HepG2 (cell line): Measurements from ENCODE around the gene MMP17.

Source experiments
- ATF3 ChIP-seq: sonication (generic); formaldehyde crosslinking; IDR thresholded peaks from 2 replicates; pipeline ENCODE4 v1.4.0; 2020; ENCODE audit warnings: missing genetic modification reagents
- CEBPG ChIP-seq: IDR thresholded peaks from 2 replicates; pipeline ENCODE4 v1.6.1; 2016
- CTCF ChIP-seq: sonication (generic); formaldehyde crosslinking; IDR thresholded peaks from 2 replicates; pipeline ENCODE4 v1.5.0; 2020; ENCODE audit warnings: mild to moderate bottlenecking, missing genetic modification reagents, moderate library complexity
- MTA3 ChIP-seq: sonication (generic); formaldehyde crosslinking; IDR thresholded peaks from 2 replicates; pipeline ENCODE4 v1.4.0; 2020; ENCODE audit warnings: missing genetic modification reagents
- MTF1 ChIP-seq: sonication (generic); formaldehyde crosslinking; IDR thresholded peaks from 2 replicates; pipeline ENCODE4 v1.5.0; 2020; ENCODE audit warnings: missing genetic modification reagents
- POLR2A ChIP-seq, 2 experiments: IDR thresholded peaks; 2 replicates each; pipeline ENCODE4 v1.6.1; 2011; ENCODE audit warnings: low read depth in 2 of 2, low read length in 2 of 2, mild to moderate bottlenecking in 1 of 2, moderate library complexity in 1 of 2; ENCODE audit not compliant: insufficient read depth in 1 of 2
- SIX4 ChIP-seq: sonication (generic); formaldehyde crosslinking; IDR thresholded peaks from 2 replicates; pipeline ENCODE4 v1.4.0; 2020; ENCODE audit warnings: missing genetic modification reagents
- SNAI1 ChIP-seq: sonication (generic); formaldehyde crosslinking; IDR thresholded peaks from 2 replicates; pipeline ENCODE4 v1.5.0; 2020; ENCODE audit warnings: mild to moderate bottlenecking, missing genetic modification reagents, borderline replicate concordance
- SUZ12 ChIP-seq: fragments of 150-350 bp; IDR thresholded peaks from 2 replicates; pipeline ENCODE4 v1.6.1; 2014; ENCODE audit warnings: low read depth, low read length
- ZNF317 ChIP-seq: sonication (generic); formaldehyde crosslinking; IDR thresholded peaks from 2 replicates; pipeline ENCODE4 v1.5.0; 2020; ENCODE audit warnings: mild to moderate bottlenecking, missing genetic modification reagents

- TF ChIP-seq MTF1 (CRISPR knock-in tag): no peak
- TF ChIP-seq CTCF: no peak
- TF ChIP-seq POLR2A (IDR thresholded peaks at IDR 0.05; ENCODE audit: insufficient read depth in 1 of 2, low read depth in 2 of 2, low read length in 2 of 2): no peak
- no peak for TF ChIP-seq SNAI1 (CRISPR knock-in tag)
- no peak for TF ChIP-seq ZNF317
- no peak for TF ChIP-seq SIX4 (CRISPR knock-in tag)
- no peak for TF ChIP-seq ATF3 (CRISPR knock-in tag)
- no peak for TF ChIP-seq MTA3
- no peak for TF ChIP-seq CEBPG (CRISPR knock-in tag)
- TF ChIP-seq SUZ12: no peak
Observed at GRCh38 chr12:131869871-131870418, 41.8 kb downstream of the MMP17 start.
